SU-DHL-6 (cell line): ENCODE measurements around the gene F13B.

Source experiments
- EZH2phosphoT487 ChIP-seq: fragments of 200-600 bp; sonication (generic), shearing (Covaris generic); conservative IDR thresholded peaks from 2 replicates; pipeline ENCODE4 v1.6.1; 2018; ENCODE audit warnings: mild to moderate bottlenecking, antibody characterized with exemption, low read length, moderate library complexity, mixed read lengths
- TF ChIP-seq, protein P1 (sequence below): fragments of 200-600 bp; sonication (generic); IDR thresholded peaks from one replicate; pipeline ENCODE4 v1.5.1; 2017; ENCODE audit warnings: antibody characterized with exemption, mild to moderate bottlenecking, low read length, moderate library complexity; ENCODE audit not compliant: insufficient read depth, poor library complexity, severe bottlenecking

DNA sequence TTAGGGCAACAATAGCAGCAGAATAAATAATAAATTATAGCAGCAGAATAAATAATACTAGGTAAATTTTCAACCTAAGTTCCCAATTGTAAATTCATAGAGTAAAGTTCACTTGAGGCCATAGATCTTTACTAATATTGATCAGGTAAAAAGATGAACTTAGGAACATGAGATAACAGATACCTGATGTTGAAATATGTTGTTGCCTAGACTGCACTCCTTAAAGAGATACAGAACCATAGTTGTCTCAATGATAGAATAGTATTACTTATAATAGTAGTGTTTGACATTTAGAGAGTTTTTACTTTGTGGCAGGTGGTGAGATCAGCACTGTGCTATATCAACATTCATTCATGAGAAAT lies 378 bp upstream of the F13B start:
- TF ChIP-seq, protein P1, sequence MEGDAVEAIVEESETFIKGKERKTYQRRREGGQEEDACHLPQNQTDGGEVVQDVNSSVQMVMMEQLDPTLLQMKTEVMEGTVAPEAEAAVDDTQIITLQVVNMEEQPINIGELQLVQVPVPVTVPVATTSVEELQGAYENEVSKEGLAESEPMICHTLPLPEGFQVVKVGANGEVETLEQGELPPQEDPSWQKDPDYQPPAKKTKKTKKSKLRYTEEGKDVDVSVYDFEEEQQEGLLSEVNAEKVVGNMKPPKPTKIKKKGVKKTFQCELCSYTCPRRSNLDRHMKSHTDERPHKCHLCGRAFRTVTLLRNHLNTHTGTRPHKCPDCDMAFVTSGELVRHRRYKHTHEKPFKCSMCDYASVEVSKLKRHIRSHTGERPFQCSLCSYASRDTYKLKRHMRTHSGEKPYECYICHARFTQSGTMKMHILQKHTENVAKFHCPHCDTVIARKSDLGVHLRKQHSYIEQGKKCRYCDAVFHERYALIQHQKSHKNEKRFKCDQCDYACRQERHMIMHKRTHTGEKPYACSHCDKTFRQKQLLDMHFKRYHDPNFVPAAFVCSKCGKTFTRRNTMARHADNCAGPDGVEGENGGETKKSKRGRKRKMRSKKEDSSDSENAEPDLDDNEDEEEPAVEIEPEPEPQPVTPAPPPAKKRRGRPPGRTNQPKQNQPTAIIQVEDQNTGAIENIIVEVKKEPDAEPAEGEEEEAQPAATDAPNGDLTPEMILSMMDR = no peak
- no peak for TF ChIP-seq EZH2phosphoT487
